SH-SY5Y (cell line): ENCODE measurements around the gene APBA1.

Source experiments
- GATA2 ChIP-seq: IDR thresholded peaks from 2 replicates; pipeline ENCODE4 v1.6.1; 2011; ENCODE audit warnings: mild to moderate bottlenecking, low read depth, low read length
- GATA3 ChIP-seq: IDR thresholded peaks from 2 replicates; pipeline ENCODE4 v1.6.1; 2011; ENCODE audit warnings: low read depth, mild to moderate bottlenecking, low read length, moderate library complexity

GRCh38 chr9:69504058-69504457, 168.1 kb downstream of the APBA1 start:
- TF ChIP-seq GATA2, result no peak
- no peak for TF ChIP-seq GATA3
